ENCODE measurements around the gene ST3GAL4.
"Not testable (repeated sequence)": the region's sequence is repeated elsewhere in the genome, so short reads cannot be mapped to it uniquely, and the experiment has no call there.

Gene ST3GAL4

DNA sequence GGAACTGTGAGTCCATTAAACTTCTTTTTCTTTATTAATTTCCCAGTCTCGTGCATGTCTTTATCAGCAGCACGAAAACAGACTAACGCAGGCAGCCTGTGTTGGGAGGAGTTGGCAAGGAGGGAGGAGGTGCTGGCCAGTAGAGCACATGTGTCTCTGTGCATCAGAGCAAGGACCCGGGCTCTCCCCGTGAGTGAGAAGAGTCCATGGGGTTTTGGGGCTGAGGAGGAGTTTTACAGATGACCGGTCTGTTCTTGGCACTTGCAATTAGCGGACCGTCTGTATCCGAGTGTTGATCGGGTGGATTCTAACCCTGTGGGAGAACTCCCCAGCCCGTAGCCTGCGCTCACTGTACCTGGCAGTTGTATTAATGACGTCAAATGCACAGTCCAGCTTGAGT is 40.3 kb downstream of the ST3GAL4 start:
- not testable (repeated sequence) for H3K4me3 ChIP-seq (ENCODE audit: insufficient read depth, low read depth, low read length, poor library complexity, severe bottlenecking); H3K27me3 ChIP-seq (replicated peaks; ENCODE audit: control insufficient read depth, insufficient read depth, low read length, poor library complexity, severe bottlenecking); H3K27ac ChIP-seq (ENCODE audit: insufficient read depth, low read length, poor library complexity, severe bottlenecking); H3K36me3 ChIP-seq (ENCODE audit: control insufficient read depth, insufficient read depth, low read length); H3K4me1 ChIP-seq (ENCODE audit: control insufficient read depth, insufficient read depth, low read length, poor library complexity, severe bottlenecking); DNase-seq; H3K9me3 ChIP-seq (ENCODE audit: control insufficient read depth, low read length)

DNA sequence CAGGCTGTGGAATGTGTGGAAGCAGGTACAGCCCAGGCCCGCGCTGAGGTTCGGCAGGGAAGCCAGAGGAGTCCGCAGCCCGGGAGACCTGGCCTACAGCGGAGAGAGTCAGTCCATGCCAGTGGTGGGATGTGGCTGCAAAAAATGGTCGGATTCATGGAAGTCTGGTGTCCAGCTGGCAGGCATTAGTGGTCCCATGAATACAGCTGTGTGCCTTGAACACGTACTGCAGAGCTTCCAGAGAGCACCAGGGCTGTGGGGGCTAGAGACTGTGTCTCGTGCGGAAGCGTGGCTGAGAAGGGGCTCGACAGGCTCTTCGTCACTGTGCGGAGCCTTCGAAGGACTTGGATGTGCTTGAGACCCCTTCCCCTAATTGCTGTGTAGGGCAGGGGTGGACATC is 40.8 kb downstream of the ST3GAL4 start:
- not testable (repeated sequence) for H3K27ac ChIP-seq (ENCODE audit: insufficient read depth, low read length, poor library complexity, severe bottlenecking)

DNA sequence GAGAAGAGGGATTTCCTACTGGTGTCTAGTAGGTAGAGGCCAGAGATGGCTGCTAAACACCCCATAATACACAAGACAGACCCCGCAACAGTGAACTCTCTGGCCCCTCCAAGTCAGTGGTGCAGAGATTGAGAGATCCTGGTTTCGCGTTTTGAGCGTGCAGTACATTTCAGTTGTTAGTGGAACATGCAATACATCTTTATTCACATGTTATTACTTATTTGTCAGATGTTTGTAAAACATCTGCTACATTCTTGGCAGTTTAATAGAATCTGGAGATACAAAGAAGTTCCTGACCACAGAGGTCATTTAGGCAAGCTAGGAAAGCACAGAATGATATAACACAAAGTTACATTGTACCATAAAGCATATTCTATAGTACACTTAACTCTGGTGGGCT is 41.5 kb downstream of the ST3GAL4 start:
- no peak overlapping the region for H3K27ac ChIP-seq (ENCODE audit: insufficient read depth, low read length, poor library complexity, severe bottlenecking)
- DNase-seq = no peak
- H3K27me3 ChIP-seq (replicated peaks; ENCODE audit: control insufficient read depth, insufficient read depth, low read length, poor library complexity, severe bottlenecking) = no peaks in the 10 kb centered on the region
- H3K36me3 ChIP-seq (ENCODE audit: control insufficient read depth, insufficient read depth, low read length) = no peaks in the 10 kb centered on the region
- H3K4me1 ChIP-seq (ENCODE audit: control insufficient read depth, insufficient read depth, low read length, poor library complexity, severe bottlenecking) = no peaks in the 10 kb centered on the region
- H3K4me3 ChIP-seq (ENCODE audit: insufficient read depth, low read depth, low read length, poor library complexity, severe bottlenecking) = no peak overlapping the region
- no peaks in the 10 kb centered on the region for H3K9me3 ChIP-seq (ENCODE audit: control insufficient read depth, low read length)

More for the DNA sequence above, 40.8 kb downstream of the ST3GAL4 start:
- H3K9me3 ChIP-seq (ENCODE audit: control insufficient read depth, low read length); H3K27me3 ChIP-seq (replicated peaks; ENCODE audit: control insufficient read depth, insufficient read depth, low read length, poor library complexity, severe bottlenecking); DNase-seq; H3K4me3 ChIP-seq (ENCODE audit: insufficient read depth, low read depth, low read length, poor library complexity, severe bottlenecking); H3K36me3 ChIP-seq (ENCODE audit: control insufficient read depth, insufficient read depth, low read length); H3K4me1 ChIP-seq (ENCODE audit: control insufficient read depth, insufficient read depth, low read length, poor library complexity, severe bottlenecking): not testable (repeated sequence)

DNA sequence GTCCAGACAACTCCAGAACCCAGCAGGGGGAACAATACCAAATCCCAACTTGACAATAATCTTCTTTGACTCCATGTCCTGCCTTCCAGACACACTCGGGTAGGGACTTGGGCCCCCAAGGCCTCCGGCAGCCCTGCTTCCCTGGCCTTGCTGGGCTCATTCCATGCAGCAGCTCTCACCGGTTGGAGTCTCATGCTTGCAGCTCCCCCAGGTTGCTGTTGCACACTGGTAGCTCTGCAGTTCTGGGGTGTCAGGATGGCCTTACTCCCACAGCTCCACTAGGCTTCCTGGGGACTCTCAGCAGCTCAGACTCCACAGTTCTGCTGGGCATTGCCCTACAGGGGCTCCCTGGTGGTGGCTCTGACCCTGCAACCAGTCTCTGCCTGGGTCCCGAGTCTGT is 42.8 kb downstream of the ST3GAL4 start:
- H3K4me1 ChIP-seq (ENCODE audit: control insufficient read depth, insufficient read depth, low read length, poor library complexity, severe bottlenecking) = no peaks in the 10 kb centered on the region
- H3K27me3 ChIP-seq (replicated peaks; ENCODE audit: control insufficient read depth, insufficient read depth, low read length, poor library complexity, severe bottlenecking) = no peaks in the 10 kb centered on the region
- no peak for DNase-seq
- no peak overlapping the region for H3K4me3 ChIP-seq (ENCODE audit: insufficient read depth, low read depth, low read length, poor library complexity, severe bottlenecking)
- H3K9me3 ChIP-seq (ENCODE audit: control insufficient read depth, low read length) = no peaks in the 10 kb centered on the region
- H3K36me3 ChIP-seq (ENCODE audit: control insufficient read depth, insufficient read depth, low read length) = no peaks in the 10 kb centered on the region
- H3K27ac ChIP-seq (ENCODE audit: insufficient read depth, low read length, poor library complexity, severe bottlenecking) = no peak overlapping the region

DNA sequence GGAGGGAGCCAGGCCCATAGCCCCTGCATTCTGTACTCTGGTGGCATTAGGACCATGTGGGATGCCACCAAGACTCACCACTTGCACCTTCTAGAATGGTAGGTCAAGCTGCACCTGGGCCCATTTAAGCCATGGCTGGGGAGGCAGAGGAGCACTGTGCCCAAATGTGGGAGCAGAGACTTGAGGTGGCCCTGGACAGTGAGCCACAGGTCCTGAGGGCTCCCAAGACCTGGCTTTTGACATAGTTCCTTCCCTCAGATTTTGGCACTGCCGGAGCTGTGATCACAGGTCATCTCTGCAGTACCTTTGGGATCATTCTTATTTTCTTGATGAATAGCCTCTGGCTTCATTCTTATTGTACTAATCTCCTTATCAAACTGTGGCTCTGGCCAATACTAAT is 43.2 kb downstream of the ST3GAL4 start:
- Histone ChIP-seq H3K36me3 (ENCODE audit: control insufficient read depth, insufficient read depth, low read length) (no peaks in the 10 kb centered on the region), H3K4me3 (ENCODE audit: insufficient read depth, low read depth, low read length, poor library complexity, severe bottlenecking) (no peak overlapping the region), H3K4me1 (ENCODE audit: control insufficient read depth, insufficient read depth, low read length, poor library complexity, severe bottlenecking) (no peaks in the 10 kb centered on the region), H3K27ac (ENCODE audit: insufficient read depth, low read length, poor library complexity, severe bottlenecking) (no peak overlapping the region), H3K27me3 (replicated peaks; ENCODE audit: control insufficient read depth, insufficient read depth, low read length, poor library complexity, severe bottlenecking) (no peaks in the 10 kb centered on the region), H3K9me3 (ENCODE audit: control insufficient read depth, low read length) (no peaks in the 10 kb centered on the region)
- no peak for DNase-seq

DNA sequence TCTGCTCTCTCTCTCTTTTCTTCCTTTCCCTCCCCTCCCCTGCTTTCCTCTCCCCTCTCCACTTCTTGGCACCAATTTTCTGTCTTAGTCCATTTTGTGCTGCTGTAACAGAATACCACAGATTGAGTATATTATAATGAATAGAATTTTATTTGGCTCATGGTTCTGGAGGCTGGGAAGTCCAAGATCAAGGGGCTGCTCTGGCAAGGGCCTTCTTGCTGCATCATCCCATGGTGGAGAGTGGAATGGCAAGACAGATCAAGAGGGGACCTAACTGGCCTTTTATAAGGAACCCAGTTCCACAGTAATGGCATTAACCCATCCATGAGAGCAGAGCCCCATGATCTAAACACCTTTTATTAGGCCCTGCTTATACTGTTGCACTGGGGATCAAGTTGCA is 44.5 kb downstream of the ST3GAL4 start:
- Histone ChIP-seq H3K27ac (ENCODE audit: insufficient read depth, low read length, poor library complexity, severe bottlenecking) (no peak overlapping the region), H3K27me3 (replicated peaks; ENCODE audit: control insufficient read depth, insufficient read depth, low read length, poor library complexity, severe bottlenecking) (no peaks in the 10 kb centered on the region), H3K9me3 (ENCODE audit: control insufficient read depth, low read length) (no peaks in the 10 kb centered on the region), H3K4me3 (ENCODE audit: insufficient read depth, low read depth, low read length, poor library complexity, severe bottlenecking) (no peak overlapping the region), H3K36me3 (ENCODE audit: control insufficient read depth, insufficient read depth, low read length) (no peaks in the 10 kb centered on the region), H3K4me1 (ENCODE audit: control insufficient read depth, insufficient read depth, low read length, poor library complexity, severe bottlenecking) (no peaks in the 10 kb centered on the region)
- DNase-seq = no peak

DNA sequence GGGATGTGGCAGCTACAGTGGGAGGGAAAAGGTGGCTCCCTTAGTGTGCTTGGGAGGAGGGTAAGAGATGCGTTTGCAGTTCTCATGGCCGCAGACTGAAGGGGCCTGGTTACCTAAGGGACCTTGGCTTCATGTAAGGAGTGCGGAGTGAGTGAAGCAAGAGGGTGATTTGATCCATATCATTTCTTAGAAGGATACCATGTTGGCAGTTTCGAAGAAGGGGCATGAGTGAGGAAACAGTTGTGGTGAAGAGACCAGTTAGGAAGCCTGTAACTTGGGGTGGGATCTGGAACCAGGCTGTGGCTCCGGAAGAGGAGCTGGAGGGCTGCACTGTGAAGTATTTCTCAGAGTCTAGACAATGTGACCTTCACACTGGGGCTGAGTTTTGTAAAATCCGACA is 45.0 kb downstream of the ST3GAL4 start:
- H3K9me3 ChIP-seq (ENCODE audit: control insufficient read depth, low read length) = no peaks in the 10 kb centered on the region
- H3K4me3 ChIP-seq (ENCODE audit: insufficient read depth, low read depth, low read length, poor library complexity, severe bottlenecking) = no peak overlapping the region
- no peak for DNase-seq
- H3K36me3 ChIP-seq (ENCODE audit: control insufficient read depth, insufficient read depth, low read length) = no peaks in the 10 kb centered on the region
- H3K4me1 ChIP-seq (ENCODE audit: control insufficient read depth, insufficient read depth, low read length, poor library complexity, severe bottlenecking) = no peaks in the 10 kb centered on the region
- no peak overlapping the region for H3K27ac ChIP-seq (ENCODE audit: insufficient read depth, low read length, poor library complexity, severe bottlenecking)
- H3K27me3 ChIP-seq (replicated peaks; ENCODE audit: control insufficient read depth, insufficient read depth, low read length, poor library complexity, severe bottlenecking) = no peaks in the 10 kb centered on the region

DNA sequence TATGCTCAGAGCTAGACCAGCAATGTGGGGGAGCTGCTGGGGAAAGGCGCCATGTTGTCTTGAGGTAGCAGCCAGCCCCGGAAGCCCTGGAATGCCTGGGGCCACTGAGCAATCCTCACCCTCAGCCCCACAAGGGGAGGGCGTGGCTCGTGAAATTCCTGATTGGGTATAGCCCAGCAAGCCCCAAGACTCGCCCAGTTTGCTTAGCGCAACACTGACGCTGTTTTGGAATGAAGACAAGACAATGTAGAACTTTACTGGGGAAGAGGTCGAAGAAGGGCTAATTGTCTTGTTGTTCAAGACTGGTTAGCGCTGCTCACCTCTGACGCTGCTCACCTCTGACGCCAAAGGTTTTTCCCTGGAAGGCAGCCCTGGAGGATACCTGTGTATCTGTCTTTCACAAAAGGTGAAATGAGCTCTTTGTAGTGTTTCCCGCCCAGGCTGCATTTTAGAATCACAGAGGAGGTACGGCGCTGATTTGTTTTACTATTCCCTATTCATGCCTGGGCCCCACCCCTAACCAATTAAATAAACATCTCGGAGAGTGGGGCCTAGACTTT is 47.6 kb downstream of the ST3GAL4 start:
- no peaks in the 10 kb centered on the region for H3K4me1 ChIP-seq (ENCODE audit: control insufficient read depth, insufficient read depth, low read length, poor library complexity, severe bottlenecking)
- H3K4me3 ChIP-seq (ENCODE audit: insufficient read depth, low read depth, low read length, poor library complexity, severe bottlenecking) = no peak overlapping the region
- no peak for DNase-seq
- no peaks in the 10 kb centered on the region for H3K36me3 ChIP-seq (ENCODE audit: control insufficient read depth, insufficient read depth, low read length)
- H3K9me3 ChIP-seq (ENCODE audit: control insufficient read depth, low read length) = no peaks in the 10 kb centered on the region
- H3K27me3 ChIP-seq (replicated peaks; ENCODE audit: control insufficient read depth, insufficient read depth, low read length, poor library complexity, severe bottlenecking) = no peaks in the 10 kb centered on the region
- no peak overlapping the region for H3K27ac ChIP-seq (ENCODE audit: insufficient read depth, low read length, poor library complexity, severe bottlenecking)

DNA sequence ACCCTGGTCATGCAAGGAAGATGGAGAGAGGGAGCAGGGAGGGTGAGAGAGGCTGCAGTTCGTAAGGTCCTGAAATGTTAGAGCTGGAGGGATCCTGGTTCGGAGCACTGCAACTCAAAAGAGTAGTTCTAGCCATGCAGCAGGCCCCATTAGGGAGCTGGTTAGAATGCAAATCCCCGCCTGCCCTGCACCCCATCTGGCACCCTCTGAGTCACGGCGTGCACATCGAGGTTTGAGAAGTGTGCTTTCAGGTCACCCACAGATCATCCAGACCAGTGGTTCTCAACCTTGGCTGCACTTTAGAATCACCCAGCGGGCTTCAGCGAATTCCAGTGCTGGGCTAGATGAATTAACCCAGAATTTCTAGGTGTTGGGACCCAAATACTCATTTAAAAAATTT is 48.2 kb downstream of the ST3GAL4 start:
- DNase-seq = no peak
- H3K4me1 ChIP-seq (ENCODE audit: control insufficient read depth, insufficient read depth, low read length, poor library complexity, severe bottlenecking) = no peaks in the 10 kb centered on the region

DNA sequence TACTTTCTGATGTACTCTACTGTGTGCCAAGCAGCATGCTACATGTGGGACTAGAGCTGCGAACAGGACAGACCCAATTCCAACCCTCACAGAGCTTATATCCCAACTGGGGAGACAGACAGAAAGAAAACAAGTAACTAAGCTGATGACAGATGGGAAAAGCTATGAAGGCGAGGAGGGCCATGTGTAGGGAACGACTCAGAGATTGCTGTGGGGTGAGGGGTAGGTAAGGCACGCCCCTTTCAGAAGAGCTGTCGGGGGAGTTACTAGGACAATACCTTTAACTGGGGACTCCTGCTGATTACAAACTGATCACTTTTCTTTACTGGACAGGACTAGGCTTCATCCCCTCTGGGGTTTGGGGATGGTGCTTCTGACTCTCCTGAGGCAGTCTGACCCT is 48.9 kb downstream of the ST3GAL4 start:
- DNase-seq = no peak
- Histone ChIP-seq H3K4me1 (ENCODE audit: control insufficient read depth, insufficient read depth, low read length, poor library complexity, severe bottlenecking) (no peaks in the 10 kb centered on the region), H3K27ac (ENCODE audit: insufficient read depth, low read length, poor library complexity, severe bottlenecking) (no peak overlapping the region), H3K36me3 (ENCODE audit: control insufficient read depth, insufficient read depth, low read length) (peaks cover 6% of the 10 kb centered on the region), H3K4me3 (ENCODE audit: insufficient read depth, low read depth, low read length, poor library complexity, severe bottlenecking) (no peak overlapping the region), H3K27me3 (replicated peaks; ENCODE audit: control insufficient read depth, insufficient read depth, low read length, poor library complexity, severe bottlenecking) (no peaks in the 10 kb centered on the region), H3K9me3 (ENCODE audit: control insufficient read depth, low read length) (no peaks in the 10 kb centered on the region)

More for the DNA sequence above, 48.2 kb downstream of the ST3GAL4 start:
- Histone ChIP-seq H3K27me3 (replicated peaks; ENCODE audit: control insufficient read depth, insufficient read depth, low read length, poor library complexity, severe bottlenecking) (no peaks in the 10 kb centered on the region), H3K4me3 (ENCODE audit: insufficient read depth, low read depth, low read length, poor library complexity, severe bottlenecking) (no peak overlapping the region), H3K9me3 (ENCODE audit: control insufficient read depth, low read length) (no peaks in the 10 kb centered on the region), H3K36me3 (ENCODE audit: control insufficient read depth, insufficient read depth, low read length) (no peaks in the 10 kb centered on the region), H3K27ac (ENCODE audit: insufficient read depth, low read length, poor library complexity, severe bottlenecking) (no peak overlapping the region)

DNA sequence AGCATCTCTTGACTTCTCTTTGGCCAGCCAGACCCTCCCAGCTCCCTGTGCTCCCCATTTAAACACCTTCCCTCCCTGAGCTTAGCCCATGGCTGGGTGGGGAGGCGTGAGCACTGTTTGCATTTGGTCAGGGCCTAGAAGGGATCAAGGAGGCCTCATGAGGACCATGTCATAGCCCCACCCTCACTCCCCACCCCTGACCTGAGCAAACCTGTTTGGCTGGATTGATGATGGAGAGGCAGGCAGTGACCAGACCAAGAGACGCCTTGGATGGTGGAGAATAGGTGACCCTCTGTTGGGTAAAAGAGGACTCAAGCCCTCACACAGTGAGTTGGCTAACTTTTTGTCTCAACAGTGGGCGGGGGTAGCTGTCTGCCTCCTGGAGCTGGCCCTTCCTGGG is 49.9 kb downstream of the ST3GAL4 start:
- Histone ChIP-seq H3K36me3 (ENCODE audit: control insufficient read depth, insufficient read depth, low read length) (peaks cover 6% of the 10 kb centered on the region), H3K4me1 (ENCODE audit: control insufficient read depth, insufficient read depth, low read length, poor library complexity, severe bottlenecking) (no peaks in the 10 kb centered on the region), H3K27me3 (replicated peaks; ENCODE audit: control insufficient read depth, insufficient read depth, low read length, poor library complexity, severe bottlenecking) (no peaks in the 10 kb centered on the region), H3K27ac (ENCODE audit: insufficient read depth, low read length, poor library complexity, severe bottlenecking) (no peak overlapping the region), H3K9me3 (ENCODE audit: control insufficient read depth, low read length) (no peaks in the 10 kb centered on the region), H3K4me3 (ENCODE audit: insufficient read depth, low read depth, low read length, poor library complexity, severe bottlenecking) (no peak overlapping the region)
- no peak for DNase-seq
